K562 (cell line): ENCODE measurements around the gene MACF1. TPM values are rescaled to one million over a fixed set of nuclear protein-coding genes. Genes with fewer than 3 reads are reported as not detected.

Experiments used
- ARID2 ChIP-seq: fragments of 450-650 bp; IDR thresholded peaks from 2 replicates; pipeline ENCODE4 v1.6.1; 2017; ENCODE audit warnings: antibody characterized with exemption, mild to moderate bottlenecking
- ATF7 ChIP-seq: fragments of 450-650 bp; IDR thresholded peaks from 2 replicates; pipeline ENCODE4 v1.7.1; 2014; ENCODE audit warnings: mild to moderate bottlenecking, moderate library complexity
- CREM ChIP-seq: IDR thresholded peaks from 2 replicates; pipeline ENCODE4 v1.6.1; 2014; ENCODE audit warnings: antibody characterized with exemption, low read depth
- CTBP1 ChIP-seq: fragments of 450-650 bp; IDR thresholded peaks from 2 replicates; pipeline ENCODE4 v1.6.1; 2016; ENCODE audit warnings: borderline replicate concordance
- EHMT2 ChIP-seq: fragments of 450-650 bp; IDR thresholded peaks from 2 replicates; pipeline ENCODE4 v1.6.1; 2018; ENCODE audit warnings: antibody characterized with exemption
- ELF1 ChIP-seq: fragments of 200-800 bp; sonication (Bioruptor generic); IDR thresholded peaks from 2 replicates; pipeline ENCODE4 v1.6.1; 2016; ENCODE audit warnings: missing genetic modification characterization, missing compliant biosample characterization
- HDAC1 ChIP-seq, 2 experiments: fragments of 450-650 bp; IDR thresholded peaks; 2 replicates each; pipeline ENCODE4 v1.6.1; 2016 to 2017; ENCODE audit warnings: inconsistent platforms in 1 of 2, mild to moderate bottlenecking in 1 of 2, moderate library complexity in 1 of 2
- HMG20A ChIP-seq: fragments of 450-650 bp; formaldehyde crosslinking; conservative IDR thresholded peaks from 2 replicates; pipeline ENCODE4 v1.4.0; 2020; ENCODE audit warnings: mild to moderate bottlenecking, mixed read lengths
- JUN ChIP-seq, 2 experiments: sonication (generic) in 1 of 2; formaldehyde crosslinking in 1 of 2; IDR thresholded peaks; 2 replicates each; pipeline versions ENCODE4 v1.6.1 to v1.8.0; 2012 to 2022; ENCODE audit warnings: borderline replicate concordance in 2 of 2, mild to moderate bottlenecking in 2 of 2, improper control_type of control experiment in 1 of 2, low read depth in 1 of 2, low read length in 1 of 2, missing genetic modification reagents in 1 of 2
- MBD2 ChIP-seq: sonication (generic); IDR thresholded peaks from 2 replicates; pipeline ENCODE4 v1.6.1; 2016; ENCODE audit warnings: low read depth, borderline replicate concordance
- MTA3 ChIP-seq: fragments of 450-650 bp; formaldehyde crosslinking; IDR thresholded peaks from 2 replicates; pipeline ENCODE4 v1.6.1; 2017; ENCODE audit warnings: mild to moderate bottlenecking, borderline replicate concordance
- PBX2 ChIP-seq, 2 experiments: IDR thresholded peaks in 1 of 2; conservative IDR thresholded peaks in 1 of 2; 2 replicates each; pipeline ENCODE4 v1.6.1; 2016; ENCODE audit warnings: low read depth in 2 of 2, mild to moderate bottlenecking in 1 of 2, missing compliant biosample characterization in 1 of 2, missing genetic modification characterization in 1 of 2, moderate library complexity in 1 of 2
- PKNOX1 ChIP-seq: fragments of 450-650 bp; IDR thresholded peaks from 2 replicates; pipeline ENCODE4 v1.6.1; 2016
- SAP30 ChIP-seq: fragments of 200-600 bp; sonication (generic); IDR thresholded peaks from 2 replicates; pipeline ENCODE4 v1.6.1; 2012; ENCODE audit warnings: borderline replicate concordance, low read depth, mild to moderate bottlenecking, moderate library complexity, low read length, control low read depth, inconsistent platforms; ENCODE audit not compliant: insufficient read depth, poor library complexity, severe bottlenecking
- TAL1 ChIP-seq: fragments of 450-650 bp; IDR thresholded peaks from 2 replicates; pipeline ENCODE4 v1.6.1; 2016; ENCODE audit warnings: mild to moderate bottlenecking
- TEAD1 ChIP-seq, 2 experiments: fragments of 450-650 bp in 1 of 2; sonication (generic) in 1 of 2; formaldehyde crosslinking; IDR thresholded peaks; 2 replicates each; pipeline versions ENCODE4 v1.4.0 to v1.8.0; 2020 to 2022; ENCODE audit warnings: mild to moderate bottlenecking in 2 of 2, missing genetic modification reagents in 1 of 2
- ZNF175 ChIP-seq: fragments of 200-800 bp; sonication (Bioruptor generic); IDR thresholded peaks from 2 replicates; pipeline ENCODE4 v1.6.1; 2016; ENCODE audit warnings: low read depth, mild to moderate bottlenecking, missing genetic modification characterization, missing compliant biosample characterization
- ZNF766 ChIP-seq: fragments of 200-800 bp; sonication (Bioruptor generic); conservative IDR thresholded peaks from 2 replicates; pipeline ENCODE4 v1.6.1; 2016; ENCODE audit warnings: missing genetic modification characterization, missing compliant biosample characterization
- polyA plus RNA-seq, 8 experiments: library from polyadenylated mRNA; depleted of rRNA in 4 of 8; stranded (reverse) in 5 of 8; unstranded in 3 of 8; fragments of >200 nt; fragmentation: Nextera tagmentation in 2 of 8; fragmentation: Illumina TruSeq in 1 of 8; extraction: Ambion mirVana in 2 of 8; extraction: Trizol in 1 of 8; gene quantifications; 2 replicates each; pipeline versions ENCODE4 v1.2.1 to v1.2.3, GENCODE V29; 2011 to 2014; ENCODE audit warnings: inconsistent platforms in 1 of 8, missing spikeins in 1 of 8
- total RNA-seq, 7 experiments: library from RNA; depleted of rRNA in 6 of 7; stranded (reverse); fragments of >200 nt in 6 of 7; fragmentation: Illumina TruSeq in 2 of 7; extraction: Trizol in 2 of 7; gene quantifications; 2 replicates each; pipeline versions ENCODE4 v1.2.1 to v1.2.3, GENCODE V29; 2011 to 2021; ENCODE audit warnings: low replicate concordance in 1 of 7
- TF ChIP-seq, protein P1 (sequence below): sonication (generic); formaldehyde crosslinking; IDR thresholded peaks from 2 replicates; pipeline ENCODE4 v1.8.1; 2023; ENCODE audit warnings: mild to moderate bottlenecking, missing genetic modification reagents, moderate library complexity
- TF ChIP-seq, protein P2 (sequence below): fragments of 450-650 bp; IDR thresholded peaks from 2 replicates; pipeline ENCODE4 v1.6.1; 2014; ENCODE audit warnings: low read depth, mild to moderate bottlenecking, moderate library complexity, borderline replicate concordance

Gene MACF1
- total and polyA plus RNA-seq, 9 of the 15 experiments (the other 6 are each of a cell fraction or from before 2014, with no cell fraction given) = 13.2 to 232 (median 112) TPM

GRCh38 chr1:39398278-39399021 lies 194.0 kb downstream of the MACF1 start (continued):
- TF ChIP-seq, protein P1, sequence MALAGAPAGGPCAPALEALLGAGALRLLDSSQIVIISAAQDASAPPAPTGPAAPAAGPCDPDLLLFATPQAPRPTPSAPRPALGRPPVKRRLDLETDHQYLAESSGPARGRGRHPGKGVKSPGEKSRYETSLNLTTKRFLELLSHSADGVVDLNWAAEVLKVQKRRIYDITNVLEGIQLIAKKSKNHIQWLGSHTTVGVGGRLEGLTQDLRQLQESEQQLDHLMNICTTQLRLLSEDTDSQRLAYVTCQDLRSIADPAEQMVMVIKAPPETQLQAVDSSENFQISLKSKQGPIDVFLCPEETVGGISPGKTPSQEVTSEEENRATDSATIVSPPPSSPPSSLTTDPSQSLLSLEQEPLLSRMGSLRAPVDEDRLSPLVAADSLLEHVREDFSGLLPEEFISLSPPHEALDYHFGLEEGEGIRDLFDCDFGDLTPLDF = no peak
- TF ChIP-seq HDAC1 (IDR thresholded peaks at IDR 0.05) (peak in 1 of 2 experiments; percentile 77; a peak in 2 of 4 replicates), CTBP1 (peak; percentile 81), ZNF175 (CRISPR knock-in tag) (peak; percentile 43; the same call in 1 of the 2 replicates), TAL1 (peak; percentile 70), PKNOX1 (peak; percentile 66), SAP30 (peak; percentile 58), ATF7 (peak; percentile 87), ELF1 (peak; percentile 23; the same call in 1 of the 2 replicates), HMG20A (CRISPR knock-in tag) (no peak), ZNF766 (0 out of 2 replicates have a peak, but pooled peaks have one; percentile 20), MTA3 (peak; percentile 85), TEAD1 (CRISPR knock-in tag; IDR thresholded peaks at IDR 0.05) (peak; percentile 29 to 73; a peak in 3 of 4 replicates), MBD2 (peak; percentile 69; the same call in 1 of the 2 replicates), ARID2 (no peak), JUN (IDR thresholded peaks at IDR 0.05; ENCODE audit: borderline replicate concordance, low read depth, low read length) (peak; percentile 87), JUN (CRISPR knock-in tag; IDR thresholded peaks at IDR 0.05; ENCODE audit: borderline replicate concordance) (no peak; the same call in 1 of the 2 replicates), PBX2 (CRISPR knock-in tag; IDR thresholded peaks at IDR 0.05; ENCODE audit: low read depth) (no peak), PBX2 (tag; conservative IDR thresholded peaks at IDR 0.05; ENCODE audit: low read depth) (peak; percentile 62), EHMT2 (no peak), CREM (peak; percentile 47; the same call in 1 of the 2 replicates)
- TF ChIP-seq, protein P2, sequence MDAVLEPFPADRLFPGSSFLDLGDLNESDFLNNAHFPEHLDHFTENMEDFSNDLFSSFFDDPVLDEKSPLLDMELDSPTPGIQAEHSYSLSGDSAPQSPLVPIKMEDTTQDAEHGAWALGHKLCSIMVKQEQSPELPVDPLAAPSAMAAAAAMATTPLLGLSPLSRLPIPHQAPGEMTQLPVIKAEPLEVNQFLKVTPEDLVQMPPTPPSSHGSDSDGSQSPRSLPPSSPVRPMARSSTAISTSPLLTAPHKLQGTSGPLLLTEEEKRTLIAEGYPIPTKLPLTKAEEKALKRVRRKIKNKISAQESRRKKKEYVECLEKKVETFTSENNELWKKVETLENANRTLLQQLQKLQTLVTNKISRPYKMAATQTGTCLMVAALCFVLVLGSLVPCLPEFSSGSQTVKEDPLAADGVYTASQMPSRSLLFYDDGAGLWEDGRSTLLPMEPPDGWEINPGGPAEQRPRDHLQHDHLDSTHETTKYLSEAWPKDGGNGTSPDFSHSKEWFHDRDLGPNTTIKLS = peak; percentile 21; the same call in 1 of the 2 replicates
